HG03159 (cell line): ENCODE data around the gene MYO5B.
"Not testable (repeated sequence)": the region's sequence is repeated elsewhere in the genome, so short reads cannot be mapped to it uniquely, and the experiment has no call there.

Experiments
- ATAC-seq: cut with Tn5 transposase; IDR thresholded peaks from one replicate; pipeline ENCODE4 v1.9.1; 2021; ENCODE audit warnings: mild to moderate bottlenecking, moderate library complexity; ENCODE audit not compliant: unreplicated experiment

The MYO5B gene

DNA sequence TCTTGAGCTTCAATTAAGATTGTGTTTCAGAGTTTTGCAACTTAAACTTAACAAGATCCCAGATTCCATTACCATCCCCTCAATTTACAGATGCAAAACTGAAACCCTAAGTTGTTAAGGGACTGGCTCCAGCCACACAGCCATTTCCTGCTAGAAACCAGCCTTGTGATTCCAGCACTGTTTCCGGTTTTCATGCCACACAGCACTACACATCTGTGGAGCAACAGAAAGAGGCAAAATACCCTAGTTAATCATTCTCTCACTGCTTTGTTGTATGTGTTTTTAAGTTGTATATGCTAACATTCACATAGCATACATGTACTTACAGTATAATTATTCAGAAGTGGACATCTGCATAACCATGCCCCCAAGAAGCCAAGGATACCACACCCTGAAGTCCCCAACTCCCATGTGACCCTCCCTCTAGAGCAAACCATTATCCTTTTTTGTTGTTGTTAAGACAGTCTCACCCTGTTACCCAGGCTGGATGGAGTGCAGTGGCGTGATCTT lies 87.4 kb downstream of the MYO5B start:
- no peak for ATAC-seq

GRCh38 chr18:50105027-50105426 lies 89.9 kb downstream of the MYO5B start:
- no peak for ATAC-seq

GRCh38 chr18:50104421-50104820 lies 90.5 kb downstream of the MYO5B start:
- no peak for ATAC-seq

- ATAC-seq = peak; percentile 77
Observed at GRCh38 chr18:50099725-50100407, 95.1 kb downstream of the MYO5B start.

GRCh38 chr18:50097702-50098101 lies 97.2 kb downstream of the MYO5B start:
- peak; percentile 39 for ATAC-seq

DNA sequence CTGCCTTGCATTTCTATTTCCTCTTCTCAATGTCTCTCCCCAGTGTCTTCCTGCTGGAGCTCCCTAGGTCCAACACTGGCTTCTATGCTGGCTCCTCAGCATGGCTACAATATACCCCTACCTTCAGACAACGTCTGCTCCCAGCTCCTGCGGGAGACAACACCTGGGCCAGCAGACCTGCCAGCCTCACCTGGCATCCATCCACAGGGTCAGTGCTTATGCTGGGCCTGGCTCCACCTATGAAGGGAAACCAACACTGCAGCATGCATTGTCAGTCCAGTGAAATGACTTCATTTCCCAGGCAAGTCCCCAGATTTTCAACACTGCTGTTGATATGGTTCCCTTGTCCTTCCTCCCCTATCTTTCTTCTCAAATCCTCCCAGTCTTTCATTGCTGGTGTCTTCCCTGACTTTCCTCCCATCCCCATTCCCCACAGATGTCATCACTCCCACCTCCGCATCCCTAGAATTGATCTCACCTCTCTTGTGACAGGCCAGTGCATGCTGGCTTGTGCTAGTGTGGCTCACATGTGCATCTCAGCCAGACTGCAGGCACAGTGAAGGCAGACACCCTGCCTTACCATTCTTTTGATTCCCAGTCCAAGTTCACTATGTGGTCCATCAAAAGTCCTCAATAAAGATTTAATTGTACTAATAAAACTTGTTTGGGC lies 98.0 kb downstream of the MYO5B start:
- ATAC-seq = no peak

DNA sequence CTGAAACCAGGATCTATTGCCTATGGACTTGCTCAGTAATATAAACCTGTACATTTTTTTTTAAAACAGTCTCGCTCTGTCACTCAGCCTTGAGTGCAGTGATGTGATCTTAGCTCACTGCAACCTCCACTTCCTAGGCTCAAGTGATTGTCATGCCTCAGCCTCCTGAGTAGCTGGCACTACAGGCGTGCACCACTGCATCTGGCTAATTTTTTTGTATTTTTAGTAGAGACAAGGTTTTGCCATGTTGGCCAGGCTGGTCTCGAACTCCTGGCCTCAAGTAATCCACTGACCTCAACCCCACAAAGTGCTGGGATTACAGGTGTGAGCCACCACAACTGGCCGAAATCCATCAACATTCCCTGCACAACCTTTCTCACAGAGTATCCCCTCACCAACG lies 100.2 kb downstream of the MYO5B start:
- not testable (repeated sequence) for ATAC-seq

- no peak for ATAC-seq
Observed at GRCh38 chr18:50094221-50094773, 100.7 kb downstream of the MYO5B start.

DNA sequence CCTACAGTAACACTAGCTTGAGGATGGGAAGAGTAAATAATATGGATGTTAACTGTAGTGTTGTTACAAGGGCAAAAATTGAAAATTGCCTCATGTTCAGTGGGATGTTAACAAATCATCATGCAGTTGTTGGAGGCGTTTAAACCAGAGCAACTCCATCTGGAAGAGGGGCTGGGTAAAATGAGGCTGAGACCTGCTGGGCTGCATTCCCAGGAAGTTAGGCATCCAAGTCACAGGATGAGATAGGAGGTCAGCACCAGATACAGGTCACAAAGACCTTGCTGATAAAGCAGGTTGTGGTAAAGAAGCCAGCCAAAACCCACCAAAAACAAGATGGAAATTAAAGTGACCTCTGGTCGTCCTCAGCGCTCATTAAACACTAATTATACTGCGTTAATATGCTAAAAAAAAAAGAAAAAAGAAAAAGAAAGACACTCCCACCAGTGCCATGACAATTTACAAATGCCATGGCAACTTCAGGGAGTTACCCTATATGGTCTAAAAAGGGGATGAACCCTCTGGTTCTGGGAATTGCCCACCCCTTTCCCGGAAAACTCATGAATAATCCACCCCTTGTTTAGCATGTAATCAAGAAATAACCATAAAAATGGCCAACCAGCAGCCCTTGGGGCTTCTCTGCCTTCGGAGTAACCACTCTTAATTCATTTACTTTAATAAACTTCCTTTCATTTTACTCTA lies 101.4 kb downstream of the MYO5B start:
- no peak for ATAC-seq

DNA sequence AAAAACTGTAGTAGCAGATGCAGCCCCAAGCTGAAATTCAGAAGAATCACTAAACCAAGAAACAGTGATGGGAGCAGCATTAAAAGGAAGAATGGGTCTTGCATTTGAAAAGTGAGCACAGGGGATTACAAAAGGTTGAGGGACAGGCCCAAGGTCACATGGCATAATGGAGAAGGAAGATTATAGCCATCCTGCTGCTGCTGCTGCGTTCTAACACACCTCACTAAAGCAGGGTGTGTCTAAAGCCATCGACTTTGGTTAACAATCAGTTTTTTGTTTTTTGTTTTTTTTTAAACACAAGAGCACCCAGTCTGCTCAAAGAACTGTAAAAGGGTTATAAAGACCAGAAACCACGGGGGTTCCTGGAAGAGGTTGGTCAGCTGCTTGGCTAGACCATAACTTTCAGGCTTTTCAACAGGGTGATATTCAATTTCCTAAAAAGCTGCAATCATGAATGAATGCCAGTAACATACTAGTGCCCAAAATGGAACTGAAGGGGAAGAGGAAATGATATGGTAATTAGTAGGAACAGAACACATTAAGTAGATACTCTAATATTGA lies 102.6 kb downstream of the MYO5B start:
- no peak for ATAC-seq

DNA sequence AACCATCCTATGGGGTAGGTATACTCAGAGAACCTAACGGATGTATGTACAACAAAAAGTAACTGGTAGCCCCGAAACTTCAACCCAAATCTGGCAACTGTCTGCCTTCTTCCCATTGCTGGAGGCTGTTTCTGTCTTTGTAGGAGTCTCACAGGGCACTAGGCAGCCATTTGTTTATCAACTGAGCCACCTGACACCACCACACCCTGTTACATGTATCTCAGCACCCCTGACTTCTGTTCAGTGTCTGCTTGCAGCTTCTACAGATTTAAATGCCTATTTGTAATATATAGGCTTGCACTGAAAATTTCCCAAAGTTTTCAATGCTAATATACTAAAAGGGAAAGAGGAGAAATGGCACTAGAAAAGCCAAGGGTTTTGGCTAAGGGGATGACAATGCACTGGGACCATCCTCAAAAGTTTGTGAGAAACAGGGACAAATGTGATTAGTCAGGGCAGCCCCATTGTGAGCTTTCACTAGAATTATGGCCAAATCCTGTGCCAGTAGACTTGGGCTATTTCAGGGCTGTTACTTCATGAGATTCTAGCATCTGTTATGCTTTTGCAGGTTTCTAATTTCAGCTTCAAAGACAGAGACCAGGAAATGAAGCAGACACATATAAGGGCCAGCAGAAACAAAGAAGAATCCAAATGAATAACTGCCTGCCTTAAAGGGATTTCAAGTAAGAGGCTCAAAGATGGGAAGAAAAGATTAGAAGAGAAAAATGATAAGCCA lies 103.3 kb downstream of the MYO5B start:
- no peak for ATAC-seq

GRCh38 chr18:50090370-50091312 lies 104.3 kb downstream of the MYO5B start:
- ATAC-seq = no peak

DNA sequence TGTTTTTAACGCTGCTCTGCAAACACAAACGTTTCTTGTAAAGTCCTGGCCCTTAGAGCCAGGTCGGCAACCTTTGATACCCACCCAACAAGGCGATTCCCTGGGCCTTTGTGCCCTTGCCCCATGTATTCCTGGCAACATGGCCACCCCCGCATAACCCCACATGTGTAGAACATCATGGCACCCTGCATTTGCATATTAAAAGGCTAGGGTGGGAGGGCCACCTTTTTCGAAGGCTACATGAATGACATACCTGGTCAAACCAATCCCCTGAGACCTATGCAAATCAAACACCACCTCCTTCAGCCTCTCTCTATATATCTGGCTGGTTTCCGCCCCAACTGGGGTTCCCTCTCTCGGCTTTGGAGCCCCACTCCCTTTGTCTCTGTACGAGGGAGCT lies 105.2 kb downstream of the MYO5B start:
- no peak for ATAC-seq

DNA sequence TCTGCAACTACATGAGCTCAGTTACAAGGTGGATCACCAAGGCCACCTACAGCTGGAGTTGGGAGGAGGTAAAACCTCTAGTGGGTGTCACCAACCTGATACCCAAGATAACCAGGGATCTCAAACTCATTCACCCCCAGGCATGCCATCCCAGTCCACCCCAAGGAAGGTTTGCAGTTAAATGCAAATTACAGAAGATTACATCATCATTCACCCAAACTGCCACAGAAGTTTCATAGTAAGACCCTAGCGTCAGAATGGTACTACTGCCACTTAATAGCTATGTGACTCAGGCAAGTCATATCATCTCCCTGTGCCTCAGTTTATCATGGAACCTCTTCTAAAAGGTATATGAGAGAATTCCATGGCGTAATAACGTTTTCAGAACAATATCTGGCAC lies 111.2 kb downstream of the MYO5B start:
- no peak for ATAC-seq

DNA sequence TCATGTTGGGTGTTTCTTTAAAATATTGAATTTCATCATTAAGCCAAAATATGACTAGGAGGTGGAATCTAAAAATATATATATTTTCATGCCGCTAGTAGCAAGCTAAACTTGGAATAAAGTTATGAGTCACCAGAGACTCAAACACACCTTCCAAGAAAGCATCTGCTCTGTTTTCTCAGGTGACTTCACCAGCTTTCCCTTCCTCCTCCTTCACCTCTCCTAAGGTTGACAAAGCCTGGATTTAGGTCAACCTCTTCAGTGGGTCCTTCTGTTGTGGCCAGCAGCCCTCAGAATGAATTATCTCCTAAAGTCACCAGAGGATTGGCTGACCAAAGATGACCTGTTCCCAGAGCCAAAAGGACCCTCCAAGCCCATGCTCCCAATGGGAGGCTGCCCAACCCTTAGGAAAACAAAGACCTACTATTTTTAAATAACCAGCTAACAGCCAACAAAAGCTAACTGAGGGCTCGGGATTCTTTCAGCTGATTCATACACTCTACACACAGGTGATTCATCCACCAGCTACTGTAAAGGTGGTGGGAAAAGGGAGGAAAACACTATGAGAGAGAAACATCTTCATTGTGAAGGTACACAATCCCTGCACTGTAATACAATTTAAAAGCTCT lies 113.9 kb downstream of the MYO5B start:
- ATAC-seq = no peak

GRCh38 chr18:50080316-50080715 lies 114.6 kb downstream of the MYO5B start:
- no peak for ATAC-seq

- no peak for ATAC-seq
Observed at GRCh38 chr18:50079571-50080295, 115.2 kb downstream of the MYO5B start.

DNA sequence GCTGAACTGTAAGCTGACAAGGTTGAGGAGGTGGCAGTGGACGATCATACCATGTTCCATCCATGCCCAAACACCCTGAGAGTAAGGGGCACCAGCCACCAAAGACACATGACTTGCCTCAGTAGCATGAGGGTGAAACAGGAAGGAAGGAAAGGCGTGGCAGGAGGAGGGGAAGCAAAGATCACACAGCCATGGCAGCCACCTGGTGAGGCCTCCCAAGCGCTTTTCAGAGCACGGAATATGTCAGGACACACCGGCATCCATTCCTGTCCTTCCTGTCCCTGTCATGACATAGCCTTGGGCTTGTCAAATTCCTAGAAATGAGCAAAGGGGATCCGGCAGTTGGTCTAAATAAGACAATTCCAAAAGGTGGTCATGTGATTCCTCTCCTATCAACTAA lies 118.7 kb downstream of the MYO5B start:
- no peak for ATAC-seq
